Suprapubic skin (tissue), 4 donors: ENCODE measurements around the gene ADGRD1. TPM values are rescaled to one million over a fixed set of nuclear protein-coding genes. Genes with fewer than 3 reads are reported as not detected.
"Not testable (repeated sequence)": the region's sequence is repeated elsewhere in the genome, so short reads cannot be mapped to it uniquely, and the experiment has no call there.

Experiments used
- DNase-seq, 2 donors: peaks; one replicate each; pipeline ENCODE4 v3.0.0-alpha.2; 2019; ENCODE audit warnings: low spot score in 2 of 2
- H3K27ac ChIP-seq: fragments of 200-600 bp; sonication (generic); one replicate; pipeline ENCODE4 v1.5.1; 2019
- H3K27me3 ChIP-seq: fragments of 200-600 bp; sonication (generic); one replicate; pipeline ENCODE4 v1.5.1; 2019
- H3K36me3 ChIP-seq: fragments of 200-600 bp; sonication (generic); one replicate; pipeline ENCODE4 v1.5.1; 2019
- H3K4me1 ChIP-seq: fragments of 200-600 bp; sonication (generic); one replicate; pipeline ENCODE4 v1.5.1; 2019
- H3K4me3 ChIP-seq: fragments of 200-600 bp; sonication (generic); one replicate; pipeline ENCODE4 v1.5.1; 2019; ENCODE audit warnings: mild to moderate bottlenecking
- H3K9me3 ChIP-seq: fragments of 200-600 bp; sonication (generic); one replicate; pipeline ENCODE4 v1.5.1; 2019
- CTCF ChIP-seq, 2 donors: fragments of 200-600 bp in 1 of 2; fragments of 450-650 bp in 1 of 2; sonication (generic) in 1 of 2; IDR thresholded peaks; one replicate each; pipeline ENCODE4 v1.5.1; 2016 to 2019; ENCODE audit warnings: antibody characterized with exemption in 2 of 2, mild to moderate bottlenecking in 1 of 2, moderate library complexity in 1 of 2
- EP300 ChIP-seq: sonication (generic); formaldehyde crosslinking; IDR thresholded peaks from one replicate; pipeline ENCODE4 v1.6.1; 2017; ENCODE audit warnings: antibody characterized with exemption
- POLR2A ChIP-seq, 2 donors: fragments of 450-650 bp; IDR thresholded peaks; one replicate each; pipeline ENCODE4 v1.6.1; 2017; ENCODE audit warnings: antibody characterized with exemption in 2 of 2, mild to moderate bottlenecking in 2 of 2, moderate library complexity in 2 of 2
- POLR2AphosphoS5 ChIP-seq, 3 donors: sonication (generic); formaldehyde crosslinking; IDR thresholded peaks; one replicate each; pipeline ENCODE4 v1.6.1; 2017; ENCODE audit warnings: antibody characterized with exemption in 3 of 3
- WGBS: methylation state at CpG from one replicate; pipeline ENCODE4 v1.1.5; 2018; 5-methylcytosine and 5-hydroxymethylcytosine counted together
- total RNA-seq, 4 donors: library from RNA; depleted of rRNA; stranded (reverse); fragments of >200 nt; gene quantifications; one replicate each; pipeline ENCODE4 v1.1.0, GENCODE V29; 2016

ADGRD1 gene
- total RNA-seq, 4 donors from 2014 or later: 4.2 to 12.4 (median 10.4) TPM

GRCh38 chr12:131116468-131117117 is 162.9 kb downstream of the ADGRD1 start:
- H3K4me1 ChIP-seq: peaks cover 31% of the 10 kb centered on the region
- H3K9me3 ChIP-seq: no peaks in the 10 kb centered on the region
- peaks cover 9% of the 10 kb centered on the region for H3K27me3 ChIP-seq
- no peaks in the 10 kb centered on the region for H3K36me3 ChIP-seq
- TF ChIP-seq CTCF (IDR thresholded peaks at IDR 0.05): no peak
- peak in 1 of 3 donors; percentile 27 for TF ChIP-seq POLR2AphosphoS5 (IDR thresholded peaks at IDR 0.05)
- H3K27ac ChIP-seq: peak overlapping the region; percentile 25
- peak; percentile 60 to 70 for DNase-seq
- H3K4me3 ChIP-seq: no peak overlapping the region
- WGBS: 28% methylated on average over 9 of the region's 15 CpGs

- Histone ChIP-seq H3K27ac (no peak overlapping the region), H3K36me3 (no peaks in the 10 kb centered on the region), H3K4me3 (no peak overlapping the region), H3K27me3 (peaks cover 9% of the 10 kb centered on the region), H3K4me1 (peaks cover 28% of the 10 kb centered on the region), H3K9me3 (no peaks in the 10 kb centered on the region)
- 90% methylated on average over 7 of the region's 7 CpGs for WGBS
- peak; percentile 39 to 61 for DNase-seq
- TF ChIP-seq POLR2AphosphoS5 (IDR thresholded peaks at IDR 0.05) (no peak), CTCF (IDR thresholded peaks at IDR 0.05) (no peak), POLR2A (IDR thresholded peaks at IDR 0.05) (no peak), EP300 (no peak)
Measured at GRCh38 chr12:131117438-131118245, 163.9 kb downstream of the ADGRD1 start.

- Histone ChIP-seq H3K27me3 (peaks cover 9% of the 10 kb centered on the region), H3K36me3 (no peaks in the 10 kb centered on the region), H3K9me3 (no peaks in the 10 kb centered on the region), H3K4me3 (no peak overlapping the region), H3K4me1 (peaks cover 22% of the 10 kb centered on the region), H3K27ac (no peak overlapping the region)
- peak in 1 of 2 donors; percentile 4 for DNase-seq
- 90% methylated on average over 9 of the region's 9 CpGs for WGBS
- TF ChIP-seq EP300 (no peak), POLR2AphosphoS5 (IDR thresholded peaks at IDR 0.05) (no peak), CTCF (IDR thresholded peaks at IDR 0.05) (no peak), POLR2A (IDR thresholded peaks at IDR 0.05) (no peak)
Measured at GRCh38 chr12:131118371-131118770, 164.7 kb downstream of the ADGRD1 start.

- H3K4me3 ChIP-seq, H3K9me3 ChIP-seq, H3K36me3 ChIP-seq, H3K27me3 ChIP-seq, H3K27ac ChIP-seq: not testable (repeated sequence)
- 96% methylated on average over 5 of the region's 8 CpGs for WGBS
- H3K4me1 ChIP-seq: peaks cover 20% of the 10 kb centered on the region
- peak; percentile 13 to 16 for DNase-seq
Measured at GRCh38 chr12:131119345-131119744, 165.6 kb downstream of the ADGRD1 start.

- peaks cover 9% of the 10 kb centered on the region for H3K27me3 ChIP-seq
- H3K36me3 ChIP-seq: no peaks in the 10 kb centered on the region
- H3K9me3 ChIP-seq: no peaks in the 10 kb centered on the region
- no peak overlapping the region for H3K4me3 ChIP-seq
- peaks cover 16% of the 10 kb centered on the region for H3K4me1 ChIP-seq
- TF ChIP-seq POLR2A (IDR thresholded peaks at IDR 0.05) (no peak), EP300 (no peak)
- WGBS: 87% methylated on average over 8 of the region's 8 CpGs
- no peak overlapping the region for H3K27ac ChIP-seq
- peak in 1 of 2 donors; percentile 56 for DNase-seq
Measured at GRCh38 chr12:131119936-131120335, 166.2 kb downstream of the ADGRD1 start.

- Histone ChIP-seq H3K4me3 (no peak overlapping the region), H3K27me3 (peaks cover 9% of the 10 kb centered on the region)
- peak in 1 of 2 donors; percentile 72 for DNase-seq
Measured at GRCh38 chr12:131120831-131121271, 167.1 kb downstream of the ADGRD1 start.

More at GRCh38 chr12:131120831-131121271, 167.1 kb downstream of the ADGRD1 start:
- H3K9me3 ChIP-seq: no peaks in the 10 kb centered on the region
- H3K36me3 ChIP-seq: no peaks in the 10 kb centered on the region
- no peak overlapping the region for H3K27ac ChIP-seq
- WGBS: 77% methylated on average over 24 of the region's 25 CpGs
- TF ChIP-seq CTCF (IDR thresholded peaks at IDR 0.05): no peak
- no peak for TF ChIP-seq POLR2A (IDR thresholded peaks at IDR 0.05)
- TF ChIP-seq EP300: no peak
- TF ChIP-seq POLR2AphosphoS5 (IDR thresholded peaks at IDR 0.05): no peak
- H3K4me1 ChIP-seq: peaks cover 7% of the 10 kb centered on the region
